GM06990 (cell line): ENCODE measurements around the gene HLTF.

Source experiments
- DNase-seq: peaks from one replicate; pipeline ENCODE4 v3.0.0-alpha.2; 2011; ENCODE audit not compliant: insufficient read length; ENCODE audit errors: extremely low read depth
- H3K27me3 ChIP-seq: replicated peaks from 2 replicates; pipeline ENCODE4 v1.6.0; 2011; ENCODE audit warnings: low read length; ENCODE audit not compliant: control insufficient read depth, insufficient read depth
- H3K36me3 ChIP-seq: 2 replicates; pipeline ENCODE4 v1.5.1; 2011; ENCODE audit warnings: low read length; ENCODE audit not compliant: control insufficient read depth, insufficient read depth
- H3K4me3 ChIP-seq: replicated peaks from 2 replicates; pipeline ENCODE4 v1.5.1; 2011; ENCODE audit warnings: low read depth, mild to moderate bottlenecking, control low read depth, low read length
- CTCF ChIP-seq: IDR thresholded peaks from 2 replicates; pipeline ENCODE4 v1.5.1; 2011; ENCODE audit warnings: low read length, control low read depth, mild to moderate bottlenecking, inconsistent platforms; ENCODE audit not compliant: insufficient read depth, poor library complexity, severe bottlenecking

HLTF gene

GRCh38 chr3:149020839-149021252 is 65.5 kb downstream of the HLTF start:
- H3K36me3 ChIP-seq, result peaks cover 10% of the 10 kb centered on the region
- H3K27me3 ChIP-seq, result no peaks in the 10 kb centered on the region
- DNase-seq, result no peak
- H3K4me3 ChIP-seq, result no peak overlapping the region
- no peak for TF ChIP-seq CTCF

- DNase-seq, result no peak
- TF ChIP-seq CTCF, result no peak
- Histone ChIP-seq H3K4me3 (no peak overlapping the region), H3K27me3 (no peaks in the 10 kb centered on the region), H3K36me3 (peaks cover 12% of the 10 kb centered on the region)
These were observed 66.0 kb downstream of the HLTF start for GRCh38 chr3:149020196-149020838.

- DNase-seq, result no peak
- Histone ChIP-seq H3K27me3 (no peaks in the 10 kb centered on the region), H3K36me3 (peaks cover 11% of the 10 kb centered on the region), H3K4me3 (no peak overlapping the region)
- TF ChIP-seq CTCF, result no peak
These were observed 66.8 kb downstream of the HLTF start for GRCh38 chr3:149019580-149019979.

- no peak overlapping the region for H3K4me3 ChIP-seq
- H3K36me3 ChIP-seq, result peaks cover 9% of the 10 kb centered on the region
- no peak for DNase-seq
- no peaks in the 10 kb centered on the region for H3K27me3 ChIP-seq
- no peak for TF ChIP-seq CTCF
These were observed 68.1 kb downstream of the HLTF start for GRCh38 chr3:149018247-149018646.

- no peak for DNase-seq
- Histone ChIP-seq H3K4me3 (no peak overlapping the region), H3K27me3 (no peaks in the 10 kb centered on the region), H3K36me3 (peaks cover 13% of the 10 kb centered on the region)
- no peak for TF ChIP-seq CTCF
These were observed 69.4 kb downstream of the HLTF start for GRCh38 chr3:149016669-149017541.
